Osteocyte (in vitro differentiated cells): ENCODE results near the gene ACVR1B. TPM values are rescaled to one million over a fixed set of nuclear protein-coding genes. Genes with fewer than 3 reads are reported as not detected.
A peak's percentile ranks its signal among the peaks of the same experiment; 100 is the strongest.
"Not testable (repeated sequence)": the region's sequence is repeated elsewhere in the genome, so short reads cannot be mapped to it uniquely, and the experiment has no call there.

ENCODE experiments used
- DNase-seq: peaks from one replicate; pipeline ENCODE4 v3.0.0; 2021; ENCODE audit warnings: mixed read lengths; ENCODE audit not compliant: unreplicated experiment; ENCODE audit errors: extremely low spot score
- H3K27ac Mint-ChIP-seq: one replicate; pipeline ENCODE4 v1.8.0; 2021; ENCODE audit warnings: mild to moderate bottlenecking, mixed read lengths; ENCODE audit not compliant: unreplicated experiment
- H3K27me3 Mint-ChIP-seq: one replicate; pipeline ENCODE4 v1.8.0; 2021; ENCODE audit warnings: mixed read lengths; ENCODE audit not compliant: unreplicated experiment
- H3K36me3 Mint-ChIP-seq: one replicate; pipeline ENCODE4 v1.8.0; 2021; ENCODE audit warnings: mixed read lengths; ENCODE audit not compliant: unreplicated experiment
- H3K4me1 Mint-ChIP-seq: one replicate; pipeline ENCODE4 v1.8.0; 2021; ENCODE audit warnings: mixed read lengths; ENCODE audit not compliant: unreplicated experiment
- H3K4me3 Mint-ChIP-seq: one replicate; pipeline ENCODE4 v1.8.0; 2021; ENCODE audit warnings: mild to moderate bottlenecking, moderate library complexity, mixed read lengths; ENCODE audit not compliant: unreplicated experiment
- H3K9me3 Mint-ChIP-seq: one replicate; pipeline ENCODE4 v1.8.0; 2021; ENCODE audit warnings: mixed read lengths; ENCODE audit not compliant: unreplicated experiment
- CTCF ChIP-seq: fragments of 200-600 bp; sonication (generic); IDR thresholded peaks from 2 replicates; pipeline ENCODE4 v1.5.0; 2021; ENCODE audit warnings: antibody characterized with exemption, mild to moderate bottlenecking, moderate library complexity
- total RNA-seq: library from RNA; stranded (reverse); gene quantifications from 2 replicates; pipeline ENCODE4 v1.2.1, GENCODE V29; 2021

The ACVR1B gene
- total RNA-seq, 1 donor from 2014 or later = 15.8 TPM

GRCh38 chr12:51973560-51973959, 22.1 kb downstream of the ACVR1B start:
- no peak for DNase-seq
- peaks cover 19% of the 10 kb centered on the region for H3K36me3 Mint-ChIP-seq
- H3K27me3 Mint-ChIP-seq = no peaks in the 10 kb centered on the region
- H3K9me3 Mint-ChIP-seq = no peaks in the 10 kb centered on the region
- H3K27ac Mint-ChIP-seq = no peak overlapping the region
- peaks cover 48% of the 10 kb centered on the region for H3K4me1 Mint-ChIP-seq
- H3K4me3 Mint-ChIP-seq = no peak overlapping the region
- no peak for TF ChIP-seq CTCF

GRCh38 chr12:51974646-51975045, 23.1 kb downstream of the ACVR1B start:
- Mint-ChIP-seq H3K27me3 (no peaks in the 10 kb centered on the region), H3K36me3 (peaks cover 19% of the 10 kb centered on the region), H3K4me1 (peaks cover 48% of the 10 kb centered on the region), H3K9me3 (no peaks in the 10 kb centered on the region), H3K4me3 (no peak overlapping the region), H3K27ac (no peak overlapping the region)
- TF ChIP-seq CTCF = no peak
- DNase-seq = no peak

GRCh38 chr12:51975196-51975595, 23.7 kb downstream of the ACVR1B start:
- Mint-ChIP-seq H3K36me3 (peaks cover 19% of the 10 kb centered on the region), H3K27me3 (no peaks in the 10 kb centered on the region), H3K4me3 (no peak overlapping the region), H3K4me1 (peaks cover 49% of the 10 kb centered on the region), H3K9me3 (no peaks in the 10 kb centered on the region), H3K27ac (no peak overlapping the region)
- DNase-seq = no peak
- TF ChIP-seq CTCF = no peak

GRCh38 chr12:51976376-51977160, 25.1 kb downstream of the ACVR1B start:
- no peak overlapping the region for H3K27ac Mint-ChIP-seq
- H3K27me3 Mint-ChIP-seq = no peaks in the 10 kb centered on the region
- DNase-seq = no peak
- H3K4me3 Mint-ChIP-seq = no peak overlapping the region
- no peak for TF ChIP-seq CTCF
- peaks cover 41% of the 10 kb centered on the region for H3K4me1 Mint-ChIP-seq
- H3K36me3 Mint-ChIP-seq = peaks cover 25% of the 10 kb centered on the region
- H3K9me3 Mint-ChIP-seq = no peaks in the 10 kb centered on the region

- H3K27me3 Mint-ChIP-seq = no peaks in the 10 kb centered on the region
- peaks cover 25% of the 10 kb centered on the region for H3K36me3 Mint-ChIP-seq
- H3K9me3 Mint-ChIP-seq = no peaks in the 10 kb centered on the region
- no peak overlapping the region for H3K27ac Mint-ChIP-seq
- H3K4me1 Mint-ChIP-seq = peaks cover 34% of the 10 kb centered on the region
- H3K4me3 Mint-ChIP-seq = no peak overlapping the region
- TF ChIP-seq CTCF = no peak
- no peak for DNase-seq
Measured at GRCh38 chr12:51977320-51977753, 25.8 kb downstream of the ACVR1B start.

GRCh38 chr12:51979306-51979705, 27.8 kb downstream of the ACVR1B start:
- Mint-ChIP-seq H3K36me3 (peaks cover 33% of the 10 kb centered on the region), H3K27ac (peak overlapping the region; percentile 14), H3K4me1 (peaks cover 17% of the 10 kb centered on the region)
- H3K9me3 Mint-ChIP-seq, H3K27me3 Mint-ChIP-seq, H3K4me3 Mint-ChIP-seq, DNase-seq: not testable (repeated sequence)
